RWPE1 (cell line): ENCODE measurements around the gene AURKAIP1.

Source experiments
- CTCF ChIA-PET: fragments of 350-600 bp; sonication (Branson Sonifier 250); formaldehyde crosslinking; extraction: SDS; loops from one replicate; lab custom pipeline; 2021; lab: Yijun Ruan, JAX
- POLR2A ChIA-PET: fragments of 400-600 bp; formaldehyde crosslinking; extraction: SDS; loops from one replicate; lab custom pipeline; 2020; ENCODE audit warnings: antibody characterized with exemption; ENCODE audit not compliant: low non-redundant PET; lab: Yijun Ruan, JAX
- DNase-seq: peaks from one replicate; pipeline ENCODE4 v3.0.0; 2012; ENCODE audit warnings: low spot score
- H3K27ac ChIP-seq: fragments of 450-650 bp; 2 replicates; pipeline ENCODE4 v1.5.1; 2017
- CTCF ChIP-seq: fragments of 450-650 bp; conservative IDR thresholded peaks from 2 replicates; pipeline ENCODE4 v1.5.1; 2017; ENCODE audit warnings: low read depth, mild to moderate bottlenecking

The AURKAIP1 gene

GRCh38 chr1:1345384-1345783 is 29.6 kb downstream of the AURKAIP1 start:
- ChIA-PET CTCF (interaction anchor here (0.5 to 1.5 kb wide), 3 partner anchors 12 to 97 kb away, joined by 3 to 6 read pairs (median 5); no protein-coding TSS in a partner anchor), POLR2A (no interaction called here)
- no peak for DNase-seq
- no peak for TF ChIP-seq CTCF
- H3K27ac ChIP-seq = peak overlapping the region; percentile 98

- DNase-seq = peak; percentile 93
- peak; percentile 71 for TF ChIP-seq CTCF
- CTCF ChIA-PET = interaction anchor here (0.5 to 1.5 kb wide), 6 partner anchors 11 to 1103 kb away, joined by 3 to 6 read pairs (median 5); no protein-coding TSS in a partner anchor
- POLR2A ChIA-PET = interaction anchor here (0.9 kb wide), 1 partner anchor 35 kb away, joined by 6 read pairs; no protein-coding TSS in a partner anchor
- peak overlapping the region; percentile 98 for H3K27ac ChIP-seq
Observed at GRCh38 chr1:1344655-1345361, 30.2 kb downstream of the AURKAIP1 start.

GRCh38 chr1:1343811-1344421 is 31.1 kb downstream of the AURKAIP1 start:
- H3K27ac ChIP-seq = peak overlapping the region; percentile 98
- DNase-seq = no peak
- TF ChIP-seq CTCF = no peak
- ChIA-PET POLR2A (interaction anchor here (0.9 kb wide), 1 partner anchor 34 kb away, joined by 6 read pairs; no protein-coding TSS in a partner anchor), CTCF (interaction anchor here (0.7 to 1.1 kb wide), 2 partner anchors 29 to 45 kb away, joined by 4 to 6 read pairs; no protein-coding TSS in a partner anchor)

- ChIA-PET POLR2A (no interaction called here), CTCF (interaction anchor here (0.6 kb wide), 1 partner anchor 16 kb away, joined by 4 read pairs; no protein-coding TSS in a partner anchor)
- no peak for DNase-seq
- H3K27ac ChIP-seq = peak overlapping the region; percentile 98
- TF ChIP-seq CTCF = no peak
Observed at GRCh38 chr1:1342584-1343115, 32.4 kb downstream of the AURKAIP1 start.

- peak overlapping the region; percentile 98 for H3K27ac ChIP-seq
- no peak for DNase-seq
- POLR2A ChIA-PET = no interaction called here
- TF ChIP-seq CTCF = no peak
- CTCF ChIA-PET = no interaction called here
Observed at GRCh38 chr1:1342061-1342562, 32.9 kb downstream of the AURKAIP1 start.

GRCh38 chr1:1341549-1342021 is 33.4 kb downstream of the AURKAIP1 start:
- TF ChIP-seq CTCF = no peak
- no peak for DNase-seq
- ChIA-PET CTCF (no interaction called here), POLR2A (no interaction called here)
- peak overlapping the region; percentile 98 for H3K27ac ChIP-seq
